ENCODE results near the gene AGAP2.

AGAP2 gene

GRCh38 chr12:57763881-57764661 is 25.5 kb upstream of the AGAP2 start:
- Mint-ChIP-seq H3K4me1 (ENCODE audit: low read depth) (peaks cover 17% of the 10 kb centered on the region), H3K4me3 (peak overlapping the region; percentile 85), H3K36me3 (ENCODE audit: low read depth) (peaks cover 7% of the 10 kb centered on the region), H3K9me3 (no peaks in the 10 kb centered on the region), H3K27me3 (ENCODE audit: low read depth) (peaks cover 14% of the 10 kb centered on the region), H3K27ac (no peak overlapping the region)
- no peak for DNase-seq (ENCODE audit: low spot score)

GRCh38 chr12:57762463-57762862 is 23.9 kb upstream of the AGAP2 start:
- peaks cover 17% of the 10 kb centered on the region for H3K4me1 Mint-ChIP-seq (ENCODE audit: low read depth)

GRCh38 chr12:57761391-57761998 is 23.0 kb upstream of the AGAP2 start:
- no peak for DNase-seq (ENCODE audit: low spot score)
- Mint-ChIP-seq H3K4me3 (no peak overlapping the region), H3K9me3 (no peaks in the 10 kb centered on the region), H3K27me3 (ENCODE audit: low read depth) (peaks cover 10% of the 10 kb centered on the region), H3K36me3 (ENCODE audit: low read depth) (peaks cover 13% of the 10 kb centered on the region), H3K27ac (no peak overlapping the region), H3K4me1 (ENCODE audit: low read depth) (peaks cover 19% of the 10 kb centered on the region)

More at GRCh38 chr12:57762463-57762862, 23.9 kb upstream of the AGAP2 start:
- Mint-ChIP-seq H3K4me3 (no peak overlapping the region), H3K27me3 (ENCODE audit: low read depth) (peaks cover 14% of the 10 kb centered on the region), H3K27ac (no peak overlapping the region), H3K36me3 (ENCODE audit: low read depth) (peaks cover 10% of the 10 kb centered on the region), H3K9me3 (no peaks in the 10 kb centered on the region)
- no peak for DNase-seq (ENCODE audit: low spot score)

GRCh38 chr12:57760347-57760982 is 21.9 kb upstream of the AGAP2 start:
- Mint-ChIP-seq H3K36me3 (ENCODE audit: low read depth) (peaks cover 13% of the 10 kb centered on the region), H3K4me3 (no peak overlapping the region), H3K27me3 (ENCODE audit: low read depth) (peaks cover 3% of the 10 kb centered on the region), H3K4me1 (ENCODE audit: low read depth) (peaks cover 20% of the 10 kb centered on the region), H3K27ac (no peak overlapping the region), H3K9me3 (no peaks in the 10 kb centered on the region)
- no peak for DNase-seq (ENCODE audit: low spot score)

GRCh38 chr12:57759360-57759980 is 20.9 kb upstream of the AGAP2 start:
- DNase-seq (ENCODE audit: low spot score): peak; percentile 24
- Mint-ChIP-seq H3K4me1 (ENCODE audit: low read depth) (peaks cover 21% of the 10 kb centered on the region), H3K27ac (no peak overlapping the region), H3K27me3 (ENCODE audit: low read depth) (no peaks in the 10 kb centered on the region), H3K4me3 (no peak overlapping the region), H3K36me3 (ENCODE audit: low read depth) (peaks cover 13% of the 10 kb centered on the region), H3K9me3 (no peaks in the 10 kb centered on the region)

- Mint-ChIP-seq H3K27ac (no peak overlapping the region), H3K4me1 (ENCODE audit: low read depth) (peaks cover 24% of the 10 kb centered on the region), H3K27me3 (ENCODE audit: low read depth) (no peaks in the 10 kb centered on the region), H3K36me3 (ENCODE audit: low read depth) (peaks cover 13% of the 10 kb centered on the region), H3K9me3 (no peaks in the 10 kb centered on the region), H3K4me3 (no peak overlapping the region)
- no peak for DNase-seq (ENCODE audit: low spot score)
Measured at GRCh38 chr12:57758552-57759359, 20.2 kb upstream of the AGAP2 start.

- H3K27ac Mint-ChIP-seq: no peak overlapping the region
- no peaks in the 10 kb centered on the region for H3K27me3 Mint-ChIP-seq (ENCODE audit: low read depth)
- peaks cover 32% of the 10 kb centered on the region for H3K4me1 Mint-ChIP-seq (ENCODE audit: low read depth)
- peaks cover 13% of the 10 kb centered on the region for H3K36me3 Mint-ChIP-seq (ENCODE audit: low read depth)
- H3K9me3 Mint-ChIP-seq: no peaks in the 10 kb centered on the region
- DNase-seq (ENCODE audit: low spot score): no peak
- no peak overlapping the region for H3K4me3 Mint-ChIP-seq
Measured at GRCh38 chr12:57757771-57758170, 19.2 kb upstream of the AGAP2 start.

GRCh38 chr12:57756406-57757341 is 18.1 kb upstream of the AGAP2 start:
- Mint-ChIP-seq H3K36me3 (ENCODE audit: low read depth) (peaks cover 18% of the 10 kb centered on the region), H3K4me1 (ENCODE audit: low read depth) (peaks cover 36% of the 10 kb centered on the region), H3K27me3 (ENCODE audit: low read depth) (peaks cover 3% of the 10 kb centered on the region), H3K9me3 (no peaks in the 10 kb centered on the region), H3K27ac (peak overlapping the region; percentile 18), H3K4me3 (peak overlapping the region; percentile 85)
- peak; percentile 59 for DNase-seq (ENCODE audit: low spot score)

GRCh38 chr12:57755454-57756372 is 17.2 kb upstream of the AGAP2 start:
- peaks cover 26% of the 10 kb centered on the region for H3K36me3 Mint-ChIP-seq (ENCODE audit: low read depth)
- peak; percentile 15 for DNase-seq (ENCODE audit: low spot score)
- peaks cover 3% of the 10 kb centered on the region for H3K27me3 Mint-ChIP-seq (ENCODE audit: low read depth)
- H3K27ac Mint-ChIP-seq: peak overlapping the region; percentile 18
- peaks cover 46% of the 10 kb centered on the region for H3K4me1 Mint-ChIP-seq (ENCODE audit: low read depth)
- H3K4me3 Mint-ChIP-seq: peak overlapping the region; percentile 85
- no peaks in the 10 kb centered on the region for H3K9me3 Mint-ChIP-seq

- peaks cover 3% of the 10 kb centered on the region for H3K27me3 Mint-ChIP-seq (ENCODE audit: low read depth)
Measured at GRCh38 chr12:57755194-57755453, 16.6 kb upstream of the AGAP2 start.

GRCh38 chr12:57754411-57755193 is 16.1 kb upstream of the AGAP2 start, which contains the start of gene MARCHF9:
TSS of gene MARCHF9 (plus strand) at chr12:57755103. CDS start at chr12:57755529, 426 bp downstream.
- Mint-ChIP-seq H3K4me1 (ENCODE audit: low read depth) (peaks cover 51% of the 10 kb centered on the region), H3K4me3 (peak within 1 kb of the TSS; percentile 89), H3K27me3 (ENCODE audit: low read depth) (peaks cover 3% of the 10 kb centered on the region), H3K36me3 (ENCODE audit: low read depth) (peaks cover 32% of the 10 kb centered on the region), H3K27ac (peak within 1 kb of the TSS; percentile 85), H3K9me3 (no peaks in the 10 kb centered on the region)
- DNase-seq (ENCODE audit: low spot score): peak; percentile 83

More at GRCh38 chr12:57755194-57755453, 16.6 kb upstream of the AGAP2 start:
- Mint-ChIP-seq H3K9me3 (no peaks in the 10 kb centered on the region), H3K4me3 (no peak overlapping the region), H3K36me3 (ENCODE audit: low read depth) (peaks cover 31% of the 10 kb centered on the region), H3K4me1 (ENCODE audit: low read depth) (peaks cover 50% of the 10 kb centered on the region), H3K27ac (no peak overlapping the region)
- DNase-seq (ENCODE audit: low spot score): no peak
